Psoas muscle (tissue), 8 donors: ENCODE data around the gene USP8. TPM values are rescaled to one million over a fixed set of nuclear protein-coding genes. Genes with fewer than 3 reads are reported as not detected.

Experiments used
- ATAC-seq, 4 donors: fragments of 200-7000 bp; cut with Tn5 transposase; one replicate each; pipeline ENCODE4 v1.9.1; 2020; ENCODE audit warnings: moderate library complexity in 3 of 4, mild to moderate bottlenecking in 2 of 4
- DNase-seq, 2 donors: peaks; one replicate each; pipeline ENCODE4 v3.0.0-alpha.2; 2020
- H3K27ac ChIP-seq: fragments of 200-600 bp; one replicate; pipeline ENCODE4 v1.8.0; 2022
- H3K27me3 ChIP-seq, 3 donors: fragments of 200-600 bp in 1 of 3; one replicate each; pipeline versions ENCODE4 v1.6.1 to v1.8.0; 2013 to 2022; ENCODE audit warnings: low read length in 2 of 3, mild to moderate bottlenecking in 2 of 3, moderate library complexity in 1 of 3; ENCODE audit not compliant: insufficient read depth in 3 of 3
- H3K36me3 ChIP-seq, 2 donors: fragments of 200-600 bp in 1 of 2; one replicate each; pipeline versions ENCODE4 v1.6.1 to v1.8.0; 2013 to 2022; ENCODE audit warnings: low read depth in 1 of 2, mild to moderate bottlenecking in 1 of 2, moderate library complexity in 1 of 2; ENCODE audit not compliant: insufficient read depth in 1 of 2
- H3K4me1 ChIP-seq: fragments of 200-600 bp; one replicate; pipeline ENCODE4 v1.8.0; 2022
- H3K4me3 ChIP-seq: fragments of 200-600 bp; one replicate; pipeline ENCODE4 v1.8.0; 2022; ENCODE audit warnings: mild to moderate bottlenecking
- H3K9me3 ChIP-seq: fragments of 200-600 bp; one replicate; pipeline ENCODE4 v1.8.0; 2022
- CTCF ChIP-seq: fragments of 200-600 bp; IDR thresholded peaks from one replicate; pipeline ENCODE4 v1.8.0; 2022; ENCODE audit warnings: antibody characterized with exemption
- WGBS, 3 donors: extraction: QIAGEN DNeasy Blood & Tissue Kit; methylation state at CpG; one replicate each; pipeline versions ENCODE4 v1.1.6 to v1.1.7; 2013; 5-methylcytosine and 5-hydroxymethylcytosine counted together
- intact Hi-C, 2 donors: fragments of 100-400 bp; cut with DNase I; formaldehyde crosslinking; loops; one replicate each; pipeline versions ENCODE4 v1.11.0 to v1.14.2; 2022
- polyA plus RNA-seq, 3 donors: library from polyadenylated mRNA; stranded (reverse); fragments of 200-250 nt; gene quantifications; one replicate each; pipeline ENCODE4 v1.2.3, GENCODE V29; 2013
- total RNA-seq, 4 donors: library from RNA; stranded (reverse); fragmentation: NEBNext Ultra II Directional in 2 of 4; extraction: Animal tissue kit (Norgen Biotek cat#: 25700) in 2 of 4; gene quantifications; one replicate each; pipeline versions ENCODE4 v1.2.1 to v1.2.4, GENCODE V29; 2021 to 2023
- donor health status: healthy with polysubstance abuse.
- donor health status: DM: no; HTN: no; CAD: no; lungs with moderate emphysema.
- donor health status: Bipolar disorder and iron deficiency.
- donor health status: healthy.
- donor health status: DM: yes; HTN: yes; CAD: no.
- donor health status: DM: no; HTN: no; CAD: no.
- donor health status: DM: no; HTN: no; CAD: no.
- donor health status: DM: yes; HTN: yes; CAD: no.

Gene USP8
- total and polyA plus RNA-seq, 7 donors: 16.9 to 42.9 (median 30.7) TPM

GRCh38 chr15:50556642-50557371 is 132.6 kb downstream of the USP8 start:
- ATAC-seq: no peak
- DNase-seq: no peak
- no peak for TF ChIP-seq CTCF
- Histone ChIP-seq H3K36me3 (peaks cover 0 to 42% of the 10 kb centered on the region in 2 donors), H3K27ac (no peak overlapping the region), H3K27me3 (no peaks in the 10 kb centered on the region), H3K9me3 (no peaks in the 10 kb centered on the region), H3K4me3 (no peak overlapping the region), H3K4me1 (no peaks in the 10 kb centered on the region)
- intact Hi-C loops: no loop called here
- 97% methylated on average over 2 of the region's 2 CpGs for WGBS, 3 donors

GRCh38 chr15:50558012-50558411 is 133.8 kb downstream of the USP8 start:
- intact Hi-C loops: no loop called here

GRCh38 chr15:50562735-50563640 is 138.8 kb downstream of the USP8 start:
- no peaks in the 10 kb centered on the region for H3K9me3 ChIP-seq
- WGBS, 3 donors: 52 to 87% (median 69%) methylated on average over 4 of the region's 4 CpGs
- no peak overlapping the region for H3K27ac ChIP-seq
- ATAC-seq (no peak), DNase-seq (no peak)
- intact Hi-C loops: no loop called here
- H3K4me1 ChIP-seq: no peaks in the 10 kb centered on the region
- H3K4me3 ChIP-seq: no peak overlapping the region
- H3K36me3 ChIP-seq: peaks cover 0 to 87% of the 10 kb centered on the region in 2 donors
- H3K27me3 ChIP-seq: no peaks in the 10 kb centered on the region
- no peak for TF ChIP-seq CTCF

More at GRCh38 chr15:50558012-50558411, 133.8 kb downstream of the USP8 start:
- 92 to 98% (median 96%) methylated on average over 2 of the region's 2 CpGs for WGBS, 3 donors
- DNase-seq (no peak), ATAC-seq (no peak)
- H3K4me1 ChIP-seq: no peaks in the 10 kb centered on the region
- no peak overlapping the region for H3K4me3 ChIP-seq
- H3K27me3 ChIP-seq: no peaks in the 10 kb centered on the region
- H3K27ac ChIP-seq: no peak overlapping the region
- H3K36me3 ChIP-seq: peaks cover 0 to 54% of the 10 kb centered on the region in 2 donors
- no peak for TF ChIP-seq CTCF
- no peaks in the 10 kb centered on the region for H3K9me3 ChIP-seq

- DNase-seq (no peak), ATAC-seq (no peak)
- WGBS, 3 donors: 97 to 100% (median 97%) methylated on average over 4 of the region's 4 CpGs
- H3K4me1 ChIP-seq: no peaks in the 10 kb centered on the region
- H3K9me3 ChIP-seq: no peaks in the 10 kb centered on the region
- peaks cover 0 to 87% of the 10 kb centered on the region in 2 donors for H3K36me3 ChIP-seq
- H3K4me3 ChIP-seq: no peak overlapping the region
- no peak for TF ChIP-seq CTCF
- no peaks in the 10 kb centered on the region for H3K27me3 ChIP-seq
- H3K27ac ChIP-seq: no peak overlapping the region
- intact Hi-C loops: no loop called here
These were observed 139.6 kb downstream of the USP8 start for GRCh38 chr15:50563756-50564155.

Other genes with a start within 250 kb of the USP8 start
- not detected for gene SLC27A2, start 242.2 kb upstream of the USP8 start, total RNA-seq
- gene SLC27A2, start 242.2 kb upstream of the USP8 start, polyA plus RNA-seq: under 1 TPM in 2 of 3 donors, not detected in 1; 0.01 to 0.04 TPM
- gene HDC, start 158.7 kb upstream of the USP8 start, total RNA-seq: under 1 TPM; 0.34 to 0.97 (median 0.40) TPM
- gene HDC, start 158.7 kb upstream of the USP8 start, polyA plus RNA-seq: under 1 TPM; 0.03 to 0.20 (median 0.18) TPM
- 10 to 100 TPM in 2 of 4 donors, 1 to 10 TPM in 2; 5.1 to 16.7 (median 9.3) TPM for gene GABPB1, start 69.2 kb upstream of the USP8 start, total RNA-seq
- gene GABPB1, start 69.2 kb upstream of the USP8 start, polyA plus RNA-seq: 1 to 10 TPM; 5.0 to 6.6 (median 5.4) TPM
- gene USP50, start 122.3 kb downstream of the USP8 start, total RNA-seq: 1 to 10 TPM in 1 of 4 donors, not detected in 3; 1.1 TPM
- under 1 TPM in 2 of 3 donors, not detected in 1; 0.04 to 0.12 TPM for gene USP50, start 122.3 kb downstream of the USP8 start, polyA plus RNA-seq